HL-60 (cell line): ENCODE measurements around the gene HEPH.

Source experiments
- DNase-seq, 2 experiments: peaks; one replicate each; pipeline ENCODE4 v3.0.0-alpha.2; 2010 to 2020; ENCODE audit warnings: low read depth in 1 of 2, low spot score in 1 of 2
- H3K27ac ChIP-seq: fragments of 250-450 bp; sonication (Bioruptor Pico); replicated peaks from 2 replicates; pipeline ENCODE4 v1.5.1; 2020; ENCODE audit warnings: mild to moderate bottlenecking, moderate library complexity
- H3K27me3 ChIP-seq: fragments of 250-450 bp; sonication (Bioruptor Pico); 2 replicates; pipeline ENCODE4 v1.5.1; 2021; ENCODE audit warnings: mild to moderate bottlenecking, moderate library complexity; ENCODE audit not compliant: insufficient read depth, poor library complexity, severe bottlenecking
- H3K4me3 ChIP-seq: replicated peaks from 2 replicates; pipeline ENCODE4 v1.5.1; 2011; ENCODE audit warnings: mild to moderate bottlenecking, control low read depth, low read length; ENCODE audit not compliant: insufficient read depth
- GABPA ChIP-seq: IDR thresholded peaks from 2 replicates; pipeline ENCODE4 v1.6.1; 2012; ENCODE audit warnings: low read depth
- POLR2AphosphoS5 ChIP-seq: IDR thresholded peaks from 2 replicates; pipeline ENCODE4 v1.6.1; 2012; ENCODE audit warnings: low read depth
- REST ChIP-seq: IDR thresholded peaks from 2 replicates; pipeline ENCODE4 v1.6.1; 2012; ENCODE audit warnings: low read depth; ENCODE audit not compliant: insufficient replicate concordance
- SPI1 ChIP-seq: IDR thresholded peaks from 2 replicates; pipeline ENCODE4 v1.6.1; 2012; ENCODE audit warnings: low read depth, mild to moderate bottlenecking, borderline replicate concordance
- TF ChIP-seq, protein P1 (sequence below): IDR thresholded peaks from one replicate; pipeline ENCODE4 v1.5.1; 2011; ENCODE audit warnings: low read length, control low read depth, inconsistent platforms; ENCODE audit not compliant: insufficient read depth

HEPH gene

GRCh38 chrX:66164470-66164869, 423 bp downstream of the HEPH start:
- H3K27me3 ChIP-seq, result no peaks in the 10 kb centered on the region
- no peak overlapping the region for H3K4me3 ChIP-seq
- DNase-seq, result no peak
- no peak overlapping the region for H3K27ac ChIP-seq
- no peak for TF ChIP-seq SPI1
- TF ChIP-seq, protein P1, sequence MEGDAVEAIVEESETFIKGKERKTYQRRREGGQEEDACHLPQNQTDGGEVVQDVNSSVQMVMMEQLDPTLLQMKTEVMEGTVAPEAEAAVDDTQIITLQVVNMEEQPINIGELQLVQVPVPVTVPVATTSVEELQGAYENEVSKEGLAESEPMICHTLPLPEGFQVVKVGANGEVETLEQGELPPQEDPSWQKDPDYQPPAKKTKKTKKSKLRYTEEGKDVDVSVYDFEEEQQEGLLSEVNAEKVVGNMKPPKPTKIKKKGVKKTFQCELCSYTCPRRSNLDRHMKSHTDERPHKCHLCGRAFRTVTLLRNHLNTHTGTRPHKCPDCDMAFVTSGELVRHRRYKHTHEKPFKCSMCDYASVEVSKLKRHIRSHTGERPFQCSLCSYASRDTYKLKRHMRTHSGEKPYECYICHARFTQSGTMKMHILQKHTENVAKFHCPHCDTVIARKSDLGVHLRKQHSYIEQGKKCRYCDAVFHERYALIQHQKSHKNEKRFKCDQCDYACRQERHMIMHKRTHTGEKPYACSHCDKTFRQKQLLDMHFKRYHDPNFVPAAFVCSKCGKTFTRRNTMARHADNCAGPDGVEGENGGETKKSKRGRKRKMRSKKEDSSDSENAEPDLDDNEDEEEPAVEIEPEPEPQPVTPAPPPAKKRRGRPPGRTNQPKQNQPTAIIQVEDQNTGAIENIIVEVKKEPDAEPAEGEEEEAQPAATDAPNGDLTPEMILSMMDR, result no peak
- TF ChIP-seq POLR2AphosphoS5, result no peak
- TF ChIP-seq REST, result no peak
- TF ChIP-seq GABPA, result no peak

DNA sequence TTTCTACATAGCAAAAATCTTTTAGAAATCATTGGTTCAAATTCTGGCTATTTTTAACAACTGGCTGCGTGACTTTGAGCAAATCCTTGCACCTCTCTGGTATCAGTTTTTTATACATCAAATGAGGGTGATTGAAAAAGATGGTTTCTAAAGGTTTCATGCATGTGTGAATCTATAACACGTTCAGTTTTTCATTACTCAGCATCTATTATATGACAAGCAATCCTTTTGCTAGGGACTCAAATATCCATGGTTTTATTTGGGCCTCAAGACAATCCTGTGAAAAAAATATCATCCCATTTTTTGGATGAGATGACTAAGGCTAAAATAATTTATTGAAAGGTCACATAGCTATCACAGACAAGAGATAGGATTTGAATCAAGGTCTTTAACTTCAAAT, 884 bp downstream of the HEPH start:
- Histone ChIP-seq H3K4me3 (no peak overlapping the region), H3K27me3 (no peaks in the 10 kb centered on the region), H3K27ac (no peak overlapping the region)
- TF ChIP-seq POLR2AphosphoS5 (no peak), REST (no peak), GABPA (no peak), SPI1 (no peak)
- TF ChIP-seq, protein P1, result no peak
- DNase-seq, result no peak

DNA sequence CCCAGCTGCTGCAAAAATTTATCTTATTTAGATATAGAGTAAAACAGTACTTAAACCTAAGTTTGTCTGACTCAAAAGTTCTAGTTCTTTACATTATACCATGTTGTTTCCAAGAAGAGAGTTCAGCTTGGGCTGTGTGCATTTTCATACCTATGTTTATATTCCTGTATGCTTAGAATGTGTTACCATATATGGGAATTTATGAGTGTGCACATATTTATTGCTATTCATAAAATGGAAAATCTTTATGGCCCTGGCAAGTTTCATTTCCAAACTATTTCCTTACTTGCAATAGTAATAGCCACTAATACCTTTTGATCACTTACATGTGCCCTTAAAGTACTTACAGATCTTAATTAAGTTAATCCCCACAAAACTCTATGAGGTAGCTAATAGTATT, 2.6 kb downstream of the HEPH start:
- H3K4me3 ChIP-seq, result no peak overlapping the region

More for the DNA sequence above, 2.6 kb downstream of the HEPH start:
- DNase-seq, result no peak
- TF ChIP-seq, protein P1, result no peak
- TF ChIP-seq POLR2AphosphoS5, result no peak
- TF ChIP-seq REST, result no peak
- no peak for TF ChIP-seq GABPA
- TF ChIP-seq SPI1, result no peak
- Histone ChIP-seq H3K27ac (no peak overlapping the region), H3K27me3 (no peaks in the 10 kb centered on the region)
